ENCODE results near the gene GOLGA6L9.
"Not testable (repeated sequence)": the region's sequence is repeated elsewhere in the genome, so short reads cannot be mapped to it uniquely, and the experiment has no call there.

DNA sequence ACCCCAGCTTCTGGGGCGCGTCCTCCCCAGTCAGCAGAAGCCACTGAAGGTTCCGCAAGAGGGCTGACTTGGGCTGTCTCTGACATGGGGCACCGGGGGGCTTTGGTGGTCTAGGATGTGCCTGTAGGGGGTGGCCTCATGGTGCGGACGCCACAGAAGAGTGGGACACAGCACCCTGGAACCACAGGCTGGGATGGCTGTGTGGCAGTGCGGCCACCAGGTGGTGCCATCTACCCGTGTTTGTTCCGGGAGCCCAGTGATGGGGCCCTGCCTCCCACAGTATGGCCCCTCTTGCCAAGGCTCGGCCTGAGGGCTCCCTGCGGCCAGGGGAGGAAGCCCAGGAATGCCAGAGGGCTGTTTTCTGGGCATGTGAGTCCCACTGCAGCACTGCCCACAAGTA is 38.6 kb downstream of the GOLGA6L9 start:
- TF ChIP-seq, protein P1, sequence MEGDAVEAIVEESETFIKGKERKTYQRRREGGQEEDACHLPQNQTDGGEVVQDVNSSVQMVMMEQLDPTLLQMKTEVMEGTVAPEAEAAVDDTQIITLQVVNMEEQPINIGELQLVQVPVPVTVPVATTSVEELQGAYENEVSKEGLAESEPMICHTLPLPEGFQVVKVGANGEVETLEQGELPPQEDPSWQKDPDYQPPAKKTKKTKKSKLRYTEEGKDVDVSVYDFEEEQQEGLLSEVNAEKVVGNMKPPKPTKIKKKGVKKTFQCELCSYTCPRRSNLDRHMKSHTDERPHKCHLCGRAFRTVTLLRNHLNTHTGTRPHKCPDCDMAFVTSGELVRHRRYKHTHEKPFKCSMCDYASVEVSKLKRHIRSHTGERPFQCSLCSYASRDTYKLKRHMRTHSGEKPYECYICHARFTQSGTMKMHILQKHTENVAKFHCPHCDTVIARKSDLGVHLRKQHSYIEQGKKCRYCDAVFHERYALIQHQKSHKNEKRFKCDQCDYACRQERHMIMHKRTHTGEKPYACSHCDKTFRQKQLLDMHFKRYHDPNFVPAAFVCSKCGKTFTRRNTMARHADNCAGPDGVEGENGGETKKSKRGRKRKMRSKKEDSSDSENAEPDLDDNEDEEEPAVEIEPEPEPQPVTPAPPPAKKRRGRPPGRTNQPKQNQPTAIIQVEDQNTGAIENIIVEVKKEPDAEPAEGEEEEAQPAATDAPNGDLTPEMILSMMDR (IDR thresholded peaks at IDR 0.05; ENCODE audit: low read length) = not testable (repeated sequence)
- not testable (repeated sequence) for TF ChIP-seq EZH2 (IDR thresholded peaks at IDR 0.05; ENCODE audit: borderline replicate concordance, low read length)

All from OCI-LY1 (cell line).